Measurements from ENCODE around the gene GRM7. TPM values are rescaled to one million over a fixed set of nuclear protein-coding genes. Genes with fewer than 3 reads are reported as not detected.

GRM7 gene
- total RNA-seq, 1 experiment from 2014 or later = 0.28 TPM

DNA sequence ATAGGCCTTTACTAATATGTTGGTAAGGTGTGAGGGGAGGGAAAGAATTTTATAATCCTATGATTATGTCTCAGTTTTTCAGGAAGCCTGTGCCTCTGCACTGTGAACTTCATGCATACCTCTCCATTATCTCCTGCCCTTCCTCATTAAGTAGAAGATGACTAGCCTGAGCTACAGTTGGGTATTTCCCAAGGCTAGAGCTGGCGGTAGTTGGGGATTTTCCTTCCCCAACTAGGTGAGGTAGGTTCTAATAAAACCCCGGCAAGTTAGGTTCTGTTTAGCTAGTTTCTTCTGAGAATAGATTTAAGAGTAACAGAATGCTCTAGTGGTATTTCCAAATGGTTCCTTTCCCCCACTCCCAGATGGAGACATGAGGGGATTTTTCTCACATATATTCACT lies 414.5 kb downstream of the GRM7 start:
- Mint-ChIP-seq H3K9me3 (no peaks in the 10 kb centered on the region; a peak in 1 of 5 replicates), H3K4me3 (no peak overlapping the region), H3K27ac (no peak overlapping the region), H3K4me1 (no peaks in the 10 kb centered on the region), H3K27me3 (ENCODE audit: low read depth) (no peaks in the 10 kb centered on the region), H3K36me3 (ENCODE audit: insufficient read depth in 1 of 3, low read depth in 3 of 3) (no peaks in the 10 kb centered on the region)
- Histone ChIP-seq H3K23ac (ENCODE audit: insufficient read length, low read depth, low read length) (no peak overlapping the region), H3K9ac (ENCODE audit: extremely low read depth, insufficient read length, low read length) (no peak overlapping the region), H3T11ph (ENCODE audit: low read length) (no peak overlapping the region), H2BK20ac (ENCODE audit: low read depth, low read length, poor library complexity, severe bottlenecking) (no peak overlapping the region), H3K79me1 (ENCODE audit: insufficient read depth, low read depth, low read length, poor library complexity, severe bottlenecking) (no peaks in the 10 kb centered on the region), H3K4me2 (ENCODE audit: insufficient read depth, insufficient read length, low read length) (no peak overlapping the region), H3K18ac (ENCODE audit: insufficient read length, low read depth, low read length) (no peak overlapping the region), H3K27me3 (ENCODE audit: insufficient read depth, low read length) (no peaks in the 10 kb centered on the region), H3K4me1 (ENCODE audit: insufficient read depth, low read length) (no peaks in the 10 kb centered on the region), H3K14ac (ENCODE audit: insufficient read depth, low read length) (no peak overlapping the region), H2AFZ (ENCODE audit: low read length) (no peak overlapping the region), H3K23me2 (ENCODE audit: insufficient read length, low read depth, low read length, poor library complexity, severe bottlenecking) (no peaks in the 10 kb centered on the region), H4K91ac (ENCODE audit: insufficient read length, low read depth, low read length) (no peak overlapping the region), H2AK5ac (ENCODE audit: insufficient read length, low read length) (no peak overlapping the region), H2BK120ac (ENCODE audit: low read depth, low read length, poor library complexity, severe bottlenecking) (no peak overlapping the region), H3K9me3 (ENCODE audit: control insufficient read depth, low read depth, low read length) (no peaks in the 10 kb centered on the region), H4K5ac (ENCODE audit: insufficient read length, low read depth, low read length) (no peak overlapping the region), H2BK5ac (ENCODE audit: insufficient read length, low read length) (no peak overlapping the region), H3K4ac (ENCODE audit: low read depth, low read length) (no peak overlapping the region), H4K8ac (replicated peaks; ENCODE audit: insufficient read length, low read depth, low read length) (no peak overlapping the region), H2BK12ac (ENCODE audit: insufficient read length, low read depth, low read length) (no peak overlapping the region), H3K56ac (ENCODE audit: insufficient read length, low read depth, low read length) (no peak overlapping the region), H3K79me2 (ENCODE audit: insufficient read depth, low read length) (no peaks in the 10 kb centered on the region), H2BK15ac (ENCODE audit: low read depth, low read length) (no peak overlapping the region), H3K27ac (ENCODE audit: insufficient read length, low read depth, low read length) (no peak overlapping the region), H4K20me1 (ENCODE audit: control insufficient read depth, insufficient read depth, insufficient read length) (no peaks in the 10 kb centered on the region)
- no peak for DNase-seq
- TF ChIP-seq, protein P1, sequence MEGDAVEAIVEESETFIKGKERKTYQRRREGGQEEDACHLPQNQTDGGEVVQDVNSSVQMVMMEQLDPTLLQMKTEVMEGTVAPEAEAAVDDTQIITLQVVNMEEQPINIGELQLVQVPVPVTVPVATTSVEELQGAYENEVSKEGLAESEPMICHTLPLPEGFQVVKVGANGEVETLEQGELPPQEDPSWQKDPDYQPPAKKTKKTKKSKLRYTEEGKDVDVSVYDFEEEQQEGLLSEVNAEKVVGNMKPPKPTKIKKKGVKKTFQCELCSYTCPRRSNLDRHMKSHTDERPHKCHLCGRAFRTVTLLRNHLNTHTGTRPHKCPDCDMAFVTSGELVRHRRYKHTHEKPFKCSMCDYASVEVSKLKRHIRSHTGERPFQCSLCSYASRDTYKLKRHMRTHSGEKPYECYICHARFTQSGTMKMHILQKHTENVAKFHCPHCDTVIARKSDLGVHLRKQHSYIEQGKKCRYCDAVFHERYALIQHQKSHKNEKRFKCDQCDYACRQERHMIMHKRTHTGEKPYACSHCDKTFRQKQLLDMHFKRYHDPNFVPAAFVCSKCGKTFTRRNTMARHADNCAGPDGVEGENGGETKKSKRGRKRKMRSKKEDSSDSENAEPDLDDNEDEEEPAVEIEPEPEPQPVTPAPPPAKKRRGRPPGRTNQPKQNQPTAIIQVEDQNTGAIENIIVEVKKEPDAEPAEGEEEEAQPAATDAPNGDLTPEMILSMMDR (conservative IDR thresholded peaks at IDR 0.05) = no peak
- WGBS (ENCODE audit: extremely low coverage, insufficient read length, low lambda C conversion rate) = no CpG with 5 or more reads among the region's 2 CpGs
